SK-MEL-5 (cell line): ENCODE results near the gene PPP1R26. TPM values are rescaled to one million over a fixed set of nuclear protein-coding genes. Genes with fewer than 3 reads are reported as not detected.

Experiments used
- DNase-seq: peaks from one replicate; pipeline ENCODE4 v3.0.0-alpha.2; 2016; ENCODE audit warnings: low read depth, low spot score
- in situ Hi-C: cut with HindIII; loops from 2 replicates; pipeline ENCODE4 v1.10.0; 2016; ENCODE audit warnings: low sequenced_read_pairs, high pct_unique_total_duplicates, low pct_unique_long_range_greater_than_20kb
- total RNA-seq: library from RNA; depleted of rRNA; stranded (reverse); fragments of >200 nt; shearing (Covaris generic); gene quantifications from 2 replicates; pipeline ENCODE4 v1.2.3, GENCODE V29; 2014

The PPP1R26 gene
- total RNA-seq, 1 experiment from 2014 or later = 24.4 TPM

- peak; percentile 87 for DNase-seq
- in situ Hi-C loops = no loop called here
Observed at GRCh38 chr9:135499326-135500070, 19.9 kb downstream of the PPP1R26 start.

- no peak for DNase-seq
- in situ Hi-C loops = no loop called here
Observed at GRCh38 chr9:135500071-135500524, 20.5 kb downstream of the PPP1R26 start.

GRCh38 chr9:135500525-135501260 lies 21.1 kb downstream of the PPP1R26 start, which contains the start of gene MRPS2:
Gene MRPS2 (plus strand): TSS chr9:135500682. CDS start chr9:135500711, 29 bp downstream.
- in situ Hi-C loops = no loop called here
- DNase-seq = peak; percentile 83

- DNase-seq = peak; percentile 55
- in situ Hi-C loops = no loop called here
Observed at GRCh38 chr9:135501261-135502167, 21.9 kb downstream of the PPP1R26 start.

- in situ Hi-C loops = no loop called here
- DNase-seq = no peak
Observed at GRCh38 chr9:135502168-135502872, 22.7 kb downstream of the PPP1R26 start.

- in situ Hi-C loops = no loop called here
- DNase-seq = no peak
Observed at GRCh38 chr9:135502873-135503321, 23.3 kb downstream of the PPP1R26 start.

- in situ Hi-C loops = no loop called here
- no peak for DNase-seq
Observed at GRCh38 chr9:135503371-135504261, 24.0 kb downstream of the PPP1R26 start.

GRCh38 chr9:135504262-135505243 lies 25.0 kb downstream of the PPP1R26 start:
- in situ Hi-C loops = no loop called here
- DNase-seq = peak; percentile 73

GRCh38 chr9:135505406-135506187 lies 26.0 kb downstream of the PPP1R26 start:
- in situ Hi-C loops = no loop called here
- DNase-seq = no peak

- in situ Hi-C loops = no loop called here
- no peak for DNase-seq
Observed at GRCh38 chr9:135506327-135507103, 26.9 kb downstream of the PPP1R26 start.

GRCh38 chr9:135507104-135508035 lies 27.8 kb downstream of the PPP1R26 start:
- DNase-seq = no peak
- in situ Hi-C loops = no loop called here

- no peak for DNase-seq
- in situ Hi-C loops = no loop called here
Observed at GRCh38 chr9:135508211-135508820, 28.7 kb downstream of the PPP1R26 start.

GRCh38 chr9:135509458-135509857 lies 29.9 kb downstream of the PPP1R26 start:
- DNase-seq = no peak
- in situ Hi-C loops = no loop called here
